Neuronal stem cell (in vitro differentiated cells): ENCODE results near the gene POLR1A.

Experiments used
- DNase-seq: peaks from one replicate; pipeline ENCODE4 v3.0.0-alpha.2; 2013; ENCODE audit warnings: low spot score
- H2AFZ ChIP-seq: one replicate; pipeline ENCODE4 v1.6.1; 2013; ENCODE audit warnings: mild to moderate bottlenecking, low read length, inconsistent platforms
- H2AK5ac ChIP-seq: 2 replicates; pipeline ENCODE4 v1.6.1; 2013; ENCODE audit warnings: low read depth, mild to moderate bottlenecking, inconsistent platforms, low read length, moderate library complexity, mixed read lengths
- H2BK120ac ChIP-seq: 2 replicates; pipeline ENCODE4 v1.6.1; 2013; ENCODE audit warnings: low read depth, mild to moderate bottlenecking, inconsistent platforms, low read length, moderate library complexity, mixed read lengths
- H2BK12ac ChIP-seq: one replicate; pipeline ENCODE4 v1.6.1; 2013; ENCODE audit warnings: low read length, inconsistent platforms
- H2BK15ac ChIP-seq: 2 replicates; pipeline ENCODE4 v1.6.1; 2013; ENCODE audit warnings: mild to moderate bottlenecking, low read length, inconsistent platforms, mixed read lengths
- H2BK5ac ChIP-seq: one replicate; pipeline ENCODE4 v1.6.1; 2013; ENCODE audit warnings: inconsistent platforms, mild to moderate bottlenecking, low read length, moderate library complexity
- H3K14ac ChIP-seq: one replicate; pipeline ENCODE4 v1.6.1; 2013; ENCODE audit warnings: low read length, inconsistent platforms
- H3K18ac ChIP-seq: 2 replicates; pipeline ENCODE4 v1.6.1; 2013; ENCODE audit warnings: low read length, inconsistent platforms
- H3K23ac ChIP-seq: 2 replicates; pipeline ENCODE4 v1.6.1; 2013; ENCODE audit warnings: low read depth, mild to moderate bottlenecking, mixed read lengths, low read length, inconsistent platforms; ENCODE audit not compliant: poor library complexity
- H3K27ac ChIP-seq: replicated peaks from 3 replicates; pipeline ENCODE4 v1.5.1; 2013; ENCODE audit warnings: low read length, inconsistent platforms
- H3K27me3 ChIP-seq, 3 experiments: 2 replicates each; pipeline ENCODE4 v1.6.1; 2013; ENCODE audit warnings: low read length in 3 of 3, mild to moderate bottlenecking in 2 of 3, inconsistent platforms in 1 of 3, low read depth in 1 of 3, mixed read lengths in 1 of 3, moderate library complexity in 1 of 3; ENCODE audit not compliant: control insufficient read depth in 3 of 3, insufficient read depth in 3 of 3
- H3K36me3 ChIP-seq, 2 donors: replicated peaks in 1 of 2; 2 replicates each; pipeline ENCODE4 v1.6.1; 2013; ENCODE audit warnings: low read length in 2 of 2; ENCODE audit not compliant: control insufficient read depth in 2 of 2, insufficient read depth in 2 of 2
- H3K4ac ChIP-seq: 2 replicates; pipeline ENCODE4 v1.6.1; 2013; ENCODE audit warnings: inconsistent platforms, mild to moderate bottlenecking, low read length, moderate library complexity
- H3K4me1 ChIP-seq, 2 donors: 1 replicate in 1 of 2; 2 replicates in 1 of 2; pipeline ENCODE4 v1.6.1; 2013; ENCODE audit warnings: low read length in 2 of 2, low read depth in 1 of 2; ENCODE audit not compliant: control insufficient read depth in 2 of 2, insufficient read depth in 1 of 2
- H3K4me2 ChIP-seq: one replicate; pipeline ENCODE4 v1.6.1; 2013; ENCODE audit warnings: mild to moderate bottlenecking, low read length, inconsistent platforms; ENCODE audit not compliant: insufficient read depth, poor library complexity, severe bottlenecking
- H3K4me3 ChIP-seq, 2 donors: 2 replicates each; pipeline ENCODE4 v1.5.1; 2013; ENCODE audit warnings: low read length in 2 of 2, mild to moderate bottlenecking in 2 of 2, inconsistent platforms in 1 of 2, moderate library complexity in 1 of 2
- H3K79me1 ChIP-seq: one replicate; pipeline ENCODE4 v1.6.1; 2013; ENCODE audit warnings: low read depth, mild to moderate bottlenecking, inconsistent platforms, low read length, moderate library complexity
- H3K9ac ChIP-seq: one replicate; pipeline ENCODE4 v1.6.1; 2013; ENCODE audit warnings: mild to moderate bottlenecking, low read depth, low read length, inconsistent platforms; ENCODE audit not compliant: poor library complexity
- H3K9me3 ChIP-seq, 2 donors: replicated peaks in 1 of 2; 2 replicates each; pipeline versions ENCODE3 to v1.6.1; 2013; ENCODE audit warnings: low read length in 2 of 2, mild to moderate bottlenecking in 2 of 2, inconsistent platforms in 1 of 2, low read depth in 1 of 2, mixed read lengths in 1 of 2, moderate library complexity in 1 of 2; ENCODE audit not compliant: control insufficient read depth in 2 of 2, insufficient read depth in 1 of 2
- H4K8ac ChIP-seq: one replicate; pipeline ENCODE4 v1.6.1; 2013; ENCODE audit warnings: low read depth, mild to moderate bottlenecking, inconsistent platforms, low read length, moderate library complexity
- H4K91ac ChIP-seq: one replicate; pipeline ENCODE4 v1.6.1; 2013; ENCODE audit warnings: low read length, low read depth, mild to moderate bottlenecking, inconsistent platforms; ENCODE audit not compliant: poor library complexity
- WGBS, 2 donors: extraction: QIAGEN DNeasy Blood & Tissue Kit; methylation state at CpG; one replicate each; pipeline ENCODE4 v1.1.7; 2013; ENCODE audit warnings: missing lambda C conversion rate in 2 of 2, mixed read lengths in 1 of 2; ENCODE audit not compliant: insufficient read length in 2 of 2, insufficient replicate concordance in 1 of 2; ENCODE audit errors: extremely low coverage in 2 of 2; 5-methylcytosine and 5-hydroxymethylcytosine counted together

Gene POLR1A

GRCh38 chr2:86094229-86094628, 11.5 kb downstream of the POLR1A start:
- no peak overlapping the region for H2AFZ ChIP-seq
- H2BK12ac ChIP-seq, result no peak overlapping the region
- H3K4me1 ChIP-seq, result no peaks in the 10 kb centered on the region
- peaks cover 4% of the 10 kb centered on the region for H3K79me1 ChIP-seq
- DNase-seq, result no peak
- H3K4me3 ChIP-seq, result no peak overlapping the region
- no peak overlapping the region for H3K23ac ChIP-seq
- no peak overlapping the region for H3K9ac ChIP-seq
- WGBS, 2 donors, result no CpG with 5 or more reads among the region's 1 CpG
- H4K91ac ChIP-seq, result no peak overlapping the region
- H2BK5ac ChIP-seq, result no peak overlapping the region
- no peak overlapping the region for H3K18ac ChIP-seq
- no peak overlapping the region for H2BK15ac ChIP-seq
- H2BK120ac ChIP-seq, result no peak overlapping the region
- no peaks in the 10 kb centered on the region for H3K9me3 ChIP-seq
- no peak overlapping the region for H2AK5ac ChIP-seq
- H3K27ac ChIP-seq, result no peak overlapping the region
- no peak overlapping the region for H3K14ac ChIP-seq
- H3K27me3 ChIP-seq, result no peaks in the 10 kb centered on the region
- peaks cover 14 to 93% of the 10 kb centered on the region in 2 donors for H3K36me3 ChIP-seq
- H3K4ac ChIP-seq, result no peak overlapping the region
- H4K8ac ChIP-seq, result no peak overlapping the region
- no peak overlapping the region for H3K4me2 ChIP-seq

GRCh38 chr2:86087936-86088850, 17.5 kb downstream of the POLR1A start:
- Histone ChIP-seq H4K91ac (no peak overlapping the region), H3K14ac (no peak overlapping the region), H3K4me3 (no peak overlapping the region), H3K23ac (no peak overlapping the region), H3K36me3 (peaks cover 24 to 90% of the 10 kb centered on the region in 2 donors), H3K4me2 (no peak overlapping the region), H3K9ac (no peak overlapping the region), H2BK120ac (no peak overlapping the region), H3K4me1 (no peaks in the 10 kb centered on the region), H2BK5ac (no peak overlapping the region), H3K9me3 (no peaks in the 10 kb centered on the region), H3K18ac (no peak overlapping the region), H3K4ac (no peak overlapping the region), H2BK15ac (no peak overlapping the region), H2AK5ac (no peak overlapping the region), H2BK12ac (no peak overlapping the region), H4K8ac (no peak overlapping the region), H2AFZ (no peak overlapping the region), H3K79me1 (no peaks in the 10 kb centered on the region), H3K27me3 (no peaks in the 10 kb centered on the region), H3K27ac (no peak overlapping the region)
- no CpG with 5 or more reads among the region's 14 CpGs for WGBS, 2 donors
- no peak for DNase-seq

GRCh38 chr2:86082756-86083155, 22.9 kb downstream of the POLR1A start:
- no peak overlapping the region for H3K27ac ChIP-seq
- no peak overlapping the region for H2BK12ac ChIP-seq
- whole genome bisulfite sequencing, 2 donors, result no CpG with 5 or more reads among the region's 5 CpGs
- no peak overlapping the region for H2BK120ac ChIP-seq
- no peaks in the 10 kb centered on the region for H3K4me1 ChIP-seq
- H3K14ac ChIP-seq, result no peak overlapping the region
- DNase-seq, result no peak
- H3K4me2 ChIP-seq, result no peak overlapping the region
- no peak overlapping the region for H4K8ac ChIP-seq
- H4K91ac ChIP-seq, result no peak overlapping the region
- no peak overlapping the region for H3K23ac ChIP-seq
- no peak overlapping the region for H2BK5ac ChIP-seq
- H3K36me3 ChIP-seq, result peaks cover 31 to 93% of the 10 kb centered on the region in 2 donors
- no peak overlapping the region for H3K9ac ChIP-seq
- H2BK15ac ChIP-seq, result no peak overlapping the region
- no peaks in the 10 kb centered on the region for H3K27me3 ChIP-seq
- H2AK5ac ChIP-seq, result no peak overlapping the region
- no peaks in the 10 kb centered on the region for H3K79me1 ChIP-seq
- H3K18ac ChIP-seq, result no peak overlapping the region
- H3K4ac ChIP-seq, result no peak overlapping the region
- no peak overlapping the region for H2AFZ ChIP-seq
- no peaks in the 10 kb centered on the region for H3K9me3 ChIP-seq
- H3K4me3 ChIP-seq, result no peak overlapping the region

GRCh38 chr2:86081724-86082123, 24.0 kb downstream of the POLR1A start:
- Histone ChIP-seq H3K18ac (no peak overlapping the region), H3K27me3 (no peaks in the 10 kb centered on the region), H2AK5ac (no peak overlapping the region), H3K4me3 (no peak overlapping the region), H3K23ac (no peak overlapping the region), H3K4ac (no peak overlapping the region), H3K14ac (no peak overlapping the region), H3K27ac (no peak overlapping the region), H3K36me3 (peaks cover 39 to 93% of the 10 kb centered on the region in 2 donors), H3K9ac (no peak overlapping the region), H4K8ac (no peak overlapping the region), H2BK15ac (no peak overlapping the region), H2BK12ac (no peak overlapping the region), H3K9me3 (no peaks in the 10 kb centered on the region), H3K4me1 (no peaks in the 10 kb centered on the region), H3K79me1 (no peaks in the 10 kb centered on the region), H2BK120ac (no peak overlapping the region), H4K91ac (no peak overlapping the region), H3K4me2 (no peak overlapping the region), H2AFZ (no peak overlapping the region), H2BK5ac (no peak overlapping the region)
- DNase-seq, result no peak
- no CpG with 5 or more reads among the region's 4 CpGs for WGBS, 2 donors
